CD8-positive, alpha-beta memory T cell (primary cell): ENCODE measurements around the gene METRN. TPM values are rescaled to one million over a fixed set of nuclear protein-coding genes. Genes with fewer than 3 reads are reported as not detected.

ENCODE experiments used
- CTCF ChIA-PET: fragments of 350-600 bp; sonication (Branson Sonifier 250); formaldehyde crosslinking; loops from one replicate; lab custom pipeline; 2021; ENCODE audit warnings: antibody characterized with exemption; lab: Charles Lee
- POLR2A ChIA-PET: fragments of 350-600 bp; sonication (Branson Sonifier 250); formaldehyde crosslinking; loops from one replicate; lab custom pipeline; 2021; ENCODE audit warnings: antibody characterized with exemption; lab: Charles Lee
- DNase-seq, 5 donors: peaks; one replicate each; pipeline versions ENCODE4 v3.0.0 to v3.0.0-alpha.2; 2020 to 2022; ENCODE audit warnings: mixed read lengths in 1 of 5
- H3K27ac ChIP-seq: one replicate; pipeline ENCODE4 v1.7.0; 2013; ENCODE audit warnings: low read depth, mild to moderate bottlenecking, low read length, moderate library complexity
- H3K27me3 ChIP-seq: 2 replicates; pipeline ENCODE4 v1.7.0; 2013; ENCODE audit warnings: low read length, mild to moderate bottlenecking; ENCODE audit not compliant: insufficient read depth, poor library complexity, severe bottlenecking
- H3K36me3 ChIP-seq: 2 replicates; pipeline ENCODE4 v1.7.0; 2013; ENCODE audit warnings: mild to moderate bottlenecking, low read length, moderate library complexity; ENCODE audit not compliant: insufficient read depth
- H3K4me1 ChIP-seq: 2 replicates; pipeline ENCODE4 v1.7.0; 2013; ENCODE audit warnings: mild to moderate bottlenecking, low read length, moderate library complexity; ENCODE audit not compliant: insufficient read depth
- H3K4me3 ChIP-seq: 2 replicates; pipeline ENCODE4 v1.7.0; 2013; ENCODE audit warnings: mild to moderate bottlenecking, low read length
- H3K9me3 ChIP-seq: 2 replicates; pipeline ENCODE4 v1.7.0; 2013; ENCODE audit warnings: mild to moderate bottlenecking, low read length
- H3K27ac Mint-ChIP-seq, 8 donors: one replicate each; pipeline ENCODE4 v1.8.0; 2020 to 2021; ENCODE audit warnings: mixed read lengths in 8 of 8, mild to moderate bottlenecking in 6 of 8, inconsistent platforms in 3 of 8, moderate library complexity in 3 of 8
- H3K27me3 Mint-ChIP-seq, 2 donors: one replicate each; pipeline ENCODE4 v1.8.0; 2020 to 2021; ENCODE audit warnings: mixed read lengths in 2 of 2, mild to moderate bottlenecking in 1 of 2, moderate library complexity in 1 of 2
- H3K36me3 Mint-ChIP-seq, 3 donors: one replicate each; pipeline ENCODE4 v1.8.0; 2020 to 2021; ENCODE audit warnings: mixed read lengths in 3 of 3, inconsistent platforms in 1 of 3, mild to moderate bottlenecking in 1 of 3
- H3K4me1 Mint-ChIP-seq, 3 donors: one replicate each; pipeline ENCODE4 v1.8.0; 2020 to 2021; ENCODE audit warnings: mixed read lengths in 3 of 3, inconsistent platforms in 1 of 3, mild to moderate bottlenecking in 1 of 3
- H3K4me3 Mint-ChIP-seq, 7 donors: one replicate each; pipeline ENCODE4 v1.8.0; 2020 to 2021; ENCODE audit warnings: mixed read lengths in 7 of 7, mild to moderate bottlenecking in 6 of 7, moderate library complexity in 4 of 7, inconsistent platforms in 2 of 7
- H3K9me3 Mint-ChIP-seq, 5 donors: one replicate each; pipeline ENCODE4 v1.8.0; 2020 to 2022; ENCODE audit warnings: mixed read lengths in 5 of 5, mild to moderate bottlenecking in 3 of 5, moderate library complexity in 2 of 5, inconsistent platforms in 1 of 5
- polyA plus RNA-seq: library from polyadenylated mRNA; unstranded; fragments of 300-500 nt; fragmentation: Illumina TruSeq; gene quantifications from one replicate; pipeline ENCODE4 v1.2.3, GENCODE V29; 2021
- total RNA-seq, 2 experiments: library from RNA; stranded (reverse); gene quantifications; one replicate each; pipeline ENCODE4 v1.2.3, GENCODE V29; 2021

The METRN gene
- total and polyA plus RNA-seq, 3 experiments from 2014 or later = 34.8 to 50.3 (median 38.2) TPM

DNA sequence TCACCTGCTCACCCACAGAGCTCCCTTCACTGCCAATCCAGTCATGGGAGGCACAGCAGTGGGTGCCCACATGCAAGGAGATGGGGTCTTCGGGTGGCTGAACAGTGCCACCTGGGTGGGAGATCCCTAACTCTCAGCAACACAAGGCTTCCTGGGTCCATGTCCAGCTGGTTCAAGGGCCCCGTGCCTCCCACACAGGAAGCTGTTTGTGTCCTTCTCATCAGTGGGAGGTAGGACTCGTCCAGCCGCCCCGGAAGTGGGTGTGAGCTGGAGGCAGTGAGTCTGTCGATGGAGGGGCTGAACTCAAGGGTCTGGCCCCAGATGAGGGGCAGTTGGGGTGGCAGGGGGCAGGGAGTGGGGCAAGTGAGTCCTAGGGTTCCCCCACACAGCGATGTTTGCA, 10.9 kb upstream of the METRN start:
- Mint-ChIP-seq H3K36me3 (no peaks in the 10 kb centered on the region), H3K27ac (no peak overlapping the region), H3K9me3 (no peaks in the 10 kb centered on the region), H3K4me3 (no peak overlapping the region), H3K4me1 (peaks cover 8 to 28% (median 10%) of the 10 kb centered on the region in 3 donors), H3K27me3 (peaks cover 34% of the 10 kb centered on the region in 2 donors)
- Histone ChIP-seq H3K4me1 (peaks cover 20% of the 10 kb centered on the region), H3K9me3 (no peaks in the 10 kb centered on the region), H3K27ac (no peak overlapping the region), H3K4me3 (no peak overlapping the region), H3K36me3 (no peaks in the 10 kb centered on the region), H3K27me3 (peaks cover 53% of the 10 kb centered on the region)
- CTCF ChIA-PET = interaction anchor here (1.0 kb wide), 1 partner anchor 8 kb away, joined by 4 read pairs; no protein-coding TSS in a partner anchor
- DNase-seq = no peak
- POLR2A ChIA-PET = interaction anchor here (1.1 to 1.2 kb wide), 2 partner anchors 8 to 29 kb away, joined by 3 read pairs; partner anchors contain the start of gene RHBDL1

DNA sequence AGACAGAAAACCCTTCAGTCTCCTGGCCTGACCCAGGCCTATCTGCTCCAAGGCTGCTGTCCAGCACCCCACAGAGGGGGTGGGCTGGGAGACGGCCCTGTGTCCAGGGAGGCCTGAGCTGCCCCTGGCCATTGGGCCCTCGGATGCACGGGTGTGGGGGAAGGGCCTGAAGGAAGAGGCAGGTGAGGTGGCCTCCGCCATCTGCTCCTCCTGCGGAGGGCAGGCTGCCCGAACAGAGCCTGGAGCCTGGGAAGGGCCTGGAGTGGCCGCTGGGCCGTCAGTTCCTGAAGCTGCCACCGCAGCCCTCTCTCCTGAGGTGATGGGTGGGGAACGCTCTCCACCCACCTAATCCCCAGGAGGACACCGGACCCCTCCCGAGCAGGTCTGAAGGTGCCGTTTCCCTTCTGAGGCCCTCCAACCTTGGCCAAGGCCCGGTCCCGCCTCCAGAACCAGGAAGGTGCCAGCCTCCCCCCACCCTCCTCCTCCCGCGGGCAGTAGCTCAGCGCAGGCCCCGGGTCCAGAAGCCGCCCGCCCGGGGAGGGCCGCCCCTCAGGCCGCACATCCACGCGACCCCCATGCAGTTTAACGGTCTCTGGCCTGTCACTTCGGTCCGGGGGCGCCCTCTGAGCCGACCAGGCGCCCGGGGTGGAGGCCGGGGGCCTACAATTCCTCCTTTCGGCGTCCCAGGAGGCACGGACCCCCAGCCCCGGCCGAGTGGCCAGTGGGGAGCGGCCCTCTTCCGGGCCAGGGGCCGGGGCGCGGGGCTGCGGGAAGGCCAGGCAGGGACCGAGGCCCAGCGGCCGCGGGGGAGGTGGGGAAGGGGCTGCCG, 10.2 kb upstream of the METRN start:
- H3K27ac ChIP-seq = no peak overlapping the region
- peaks cover 60% of the 10 kb centered on the region for H3K27me3 ChIP-seq
- Mint-ChIP-seq H3K27ac (no peak overlapping the region), H3K36me3 (no peaks in the 10 kb centered on the region), H3K4me3 (no peak overlapping the region), H3K27me3 (peaks cover 36 to 41% of the 10 kb centered on the region in 2 donors), H3K9me3 (no peaks in the 10 kb centered on the region), H3K4me1 (peaks cover under 1 to 21% (median 6%) of the 10 kb centered on the region in 3 donors)
- no peaks in the 10 kb centered on the region for H3K9me3 ChIP-seq
- no peaks in the 10 kb centered on the region for H3K36me3 ChIP-seq
- POLR2A ChIA-PET = interaction anchor here (1.1 to 1.2 kb wide), 2 partner anchors 9 to 30 kb away, joined by 3 read pairs; partner anchors contain the start of gene RHBDL1
- peaks cover 12% of the 10 kb centered on the region for H3K4me1 ChIP-seq
- DNase-seq = no peak
- CTCF ChIA-PET = interaction anchor here (1.0 kb wide), 1 partner anchor 7 kb away, joined by 4 read pairs; no protein-coding TSS in a partner anchor
- H3K4me3 ChIP-seq = no peak overlapping the region

DNA sequence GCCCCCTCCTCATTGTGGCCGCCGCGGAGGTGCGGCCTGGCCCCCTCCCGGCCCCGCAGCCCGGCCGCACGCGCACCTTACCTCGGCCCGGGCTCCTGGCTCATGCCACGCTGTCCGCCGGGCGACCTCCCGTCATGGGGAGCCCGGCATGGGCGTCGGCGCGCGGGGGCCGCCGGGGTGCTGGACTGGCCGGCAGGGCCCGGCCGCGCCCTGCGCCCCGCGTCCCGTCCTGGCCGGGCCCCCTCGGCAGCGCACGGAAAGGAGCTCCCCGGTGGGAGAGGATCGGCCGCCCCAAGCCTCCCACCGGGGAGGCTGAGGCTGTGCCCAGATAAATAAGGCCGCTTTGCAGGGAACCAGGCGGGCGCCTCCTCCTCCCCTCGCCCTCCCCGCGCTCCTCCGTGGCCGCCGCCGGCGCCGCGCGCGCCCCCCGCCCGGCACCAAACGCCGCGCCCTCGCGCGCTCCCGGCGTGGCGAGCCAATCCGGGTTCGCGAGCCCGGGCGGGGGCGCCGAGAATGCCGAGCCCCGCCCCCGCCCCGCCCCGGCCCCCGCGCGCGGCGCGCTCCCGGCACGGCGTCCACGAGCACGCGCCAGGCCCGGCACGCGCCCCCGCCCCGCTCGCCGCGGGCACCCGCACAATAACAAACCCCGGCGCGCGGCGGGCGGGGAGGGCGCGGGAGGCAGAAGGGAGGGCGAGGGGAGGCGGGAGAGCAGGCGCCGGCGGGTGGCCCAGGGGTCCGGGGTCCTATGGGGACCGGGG, 9.3 kb upstream of the METRN start, which contains the start of gene FBXL16:
TSS of gene FBXL16 (minus strand) at position 371 of the 758 bp plus-strand sequence. CDS start 8,396 bp downstream, outside the sequence.
- Histone ChIP-seq H3K27me3 (peaks cover 69% of the 10 kb centered on the region), H3K9me3 (no peaks in the 10 kb centered on the region), H3K4me3 (no peak within 1 kb of the TSS), H3K36me3 (no peaks in the 10 kb centered on the region), H3K4me1 (peaks cover 5% of the 10 kb centered on the region), H3K27ac (no peak within 1 kb of the TSS)
- Mint-ChIP-seq H3K4me1 (peaks cover 0 to 17% (median 4%) of the 10 kb centered on the region in 3 donors), H3K27ac (no peak within 1 kb of the TSS), H3K4me3 (peak within 1 kb of the TSS in 3 of 7 donors; percentile 29 to 81 (median 41)), H3K27me3 (peaks cover 36 to 47% of the 10 kb centered on the region in 2 donors), H3K9me3 (no peaks in the 10 kb centered on the region), H3K36me3 (no peaks in the 10 kb centered on the region)
- no peak for DNase-seq
- ChIA-PET POLR2A (no interaction called here), CTCF (interaction anchor here (22.8 kb wide), 1 partner anchor 31 kb away, joined by 332 read pairs; the partner anchor contains the start of genes CIAO3 and HAGHL)

DNA sequence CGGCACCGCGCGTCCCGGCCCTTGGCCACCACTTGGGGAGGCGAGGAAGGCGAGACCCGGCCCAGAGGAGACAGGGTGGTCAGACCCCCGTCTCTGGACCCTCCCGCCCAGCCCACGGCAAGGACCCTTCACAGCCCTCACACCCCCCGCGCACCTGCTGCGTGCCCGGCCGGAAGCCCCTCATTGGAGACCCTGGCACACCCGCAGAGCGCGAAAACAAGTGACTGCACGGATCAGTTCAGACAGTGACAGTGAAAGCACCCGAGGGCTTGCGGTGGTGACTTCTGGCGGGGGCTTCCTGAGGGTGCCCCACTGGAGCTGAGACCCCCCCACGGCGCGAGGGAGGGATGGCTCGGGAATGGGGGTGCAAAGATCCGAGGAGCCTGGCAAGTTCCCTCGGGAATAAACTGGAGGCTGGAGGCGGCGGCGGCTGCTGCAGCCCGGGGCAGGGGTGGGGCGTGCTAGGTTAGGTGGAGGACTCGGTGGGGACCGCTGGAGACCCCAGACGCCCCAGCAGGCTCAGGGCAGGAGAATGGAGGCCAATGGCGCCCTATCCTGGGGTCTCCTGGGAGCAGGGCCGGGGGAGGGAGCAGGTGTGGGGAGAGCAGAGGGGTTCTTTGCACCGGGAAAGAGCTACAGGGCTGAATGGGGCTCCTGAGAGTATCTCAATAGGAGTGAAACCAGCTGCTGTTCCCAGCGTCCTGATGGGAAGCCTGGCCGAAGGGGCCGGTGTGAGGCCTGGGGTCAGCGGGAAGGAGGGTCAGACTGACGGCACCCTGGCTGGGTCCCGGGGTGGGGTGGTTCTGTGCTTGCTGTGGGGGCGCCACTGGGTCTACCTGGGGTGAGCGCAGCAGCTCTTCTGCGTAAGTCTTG, 8.5 kb upstream of the METRN start:
- Histone ChIP-seq H3K27ac (no peak overlapping the region), H3K9me3 (no peaks in the 10 kb centered on the region), H3K4me1 (no peaks in the 10 kb centered on the region), H3K4me3 (no peak overlapping the region), H3K27me3 (peaks cover 70% of the 10 kb centered on the region), H3K36me3 (no peaks in the 10 kb centered on the region)
- no peak for DNase-seq
- Mint-ChIP-seq H3K36me3 (no peaks in the 10 kb centered on the region), H3K27ac (no peak overlapping the region), H3K27me3 (peaks cover 36 to 51% of the 10 kb centered on the region in 2 donors), H3K4me1 (peaks cover 0 to 13% (median 4%) of the 10 kb centered on the region in 3 donors), H3K4me3 (peak overlapping the region in 3 of 7 donors; percentile 29 to 81 (median 41)), H3K9me3 (no peaks in the 10 kb centered on the region)
- CTCF ChIA-PET = interaction anchor here (2.3 to 22.8 kb wide), 2 partner anchors 15 to 30 kb away, joined by 11 to 332 read pairs; partner anchors contain the start of genes ANTKMT, CIAO3 and HAGHL
- POLR2A ChIA-PET = no interaction called here

DNA sequence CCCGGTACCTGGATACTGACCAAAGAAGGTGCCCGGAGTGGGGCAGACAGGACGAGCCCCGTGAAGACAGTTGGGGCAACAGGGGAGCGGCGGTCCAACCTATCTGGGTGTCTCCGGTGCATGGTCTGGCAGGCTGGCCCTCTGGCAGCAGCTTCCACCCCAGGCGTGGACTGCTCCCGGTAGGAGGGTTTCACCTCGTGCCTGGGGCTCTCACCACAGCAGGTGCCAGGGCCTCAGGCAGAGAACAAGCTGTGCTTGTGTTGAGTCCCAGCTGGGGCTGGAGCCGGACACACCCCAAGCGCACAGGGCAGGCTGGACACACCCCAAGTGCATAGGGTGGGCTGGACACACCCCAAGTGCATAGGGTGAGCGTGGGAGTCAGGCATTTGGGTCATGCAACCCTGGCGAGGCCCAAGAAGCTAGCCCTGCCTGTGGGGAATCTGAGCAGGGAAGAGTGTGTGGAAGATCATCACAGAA, 7.8 kb upstream of the METRN start:
- H3K9me3 ChIP-seq = no peaks in the 10 kb centered on the region
- Mint-ChIP-seq H3K36me3 (no peaks in the 10 kb centered on the region), H3K9me3 (no peaks in the 10 kb centered on the region), H3K4me3 (no peak overlapping the region), H3K4me1 (peaks cover 0 to 13% (median 4%) of the 10 kb centered on the region in 3 donors), H3K27me3 (peaks cover 36 to 51% of the 10 kb centered on the region in 2 donors), H3K27ac (no peak overlapping the region)
- H3K27ac ChIP-seq = no peak overlapping the region
- no peak overlapping the region for H3K4me3 ChIP-seq
- DNase-seq = no peak
- H3K36me3 ChIP-seq = no peaks in the 10 kb centered on the region
- H3K27me3 ChIP-seq = peaks cover 64% of the 10 kb centered on the region
- no peaks in the 10 kb centered on the region for H3K4me1 ChIP-seq
- ChIA-PET CTCF (interaction anchor here (2.3 to 22.8 kb wide), 2 partner anchors 14 to 29 kb away, joined by 11 to 332 read pairs; partner anchors contain the start of genes ANTKMT, CIAO3 and HAGHL), POLR2A (interaction anchor here (0.9 kb wide), 1 partner anchor 12 kb away, joined by 4 read pairs; no protein-coding TSS in a partner anchor)

DNA sequence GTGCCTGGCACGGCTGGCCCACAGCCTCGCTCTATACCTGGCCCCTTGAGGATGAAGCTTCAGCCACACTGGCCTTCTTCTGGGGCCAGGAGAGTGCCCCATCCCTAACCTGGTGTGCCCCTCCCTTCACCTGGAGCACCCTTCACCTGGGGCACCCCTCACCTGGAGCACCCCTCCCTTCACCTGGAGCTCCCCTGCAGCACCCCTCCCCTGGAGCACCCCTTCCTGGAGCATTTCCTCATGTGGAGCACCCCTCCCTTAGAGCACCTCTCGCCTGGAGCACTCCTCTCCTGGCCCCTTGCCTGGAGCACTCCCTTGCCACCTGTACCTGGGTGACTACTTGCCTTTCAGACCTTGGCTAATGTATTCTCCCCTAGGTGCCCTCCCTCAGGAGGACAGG, 6.9 kb upstream of the METRN start:
- DNase-seq = no peak
- Mint-ChIP-seq H3K27ac (no peak overlapping the region), H3K4me1 (peaks cover 1 to 13% (median 4%) of the 10 kb centered on the region in 3 donors), H3K27me3 (peaks cover 28 to 46% of the 10 kb centered on the region in 2 donors), H3K36me3 (no peaks in the 10 kb centered on the region), H3K9me3 (no peaks in the 10 kb centered on the region), H3K4me3 (peak overlapping the region in 3 of 7 donors; percentile 33 to 47 (median 44))
- ChIA-PET POLR2A (no interaction called here), CTCF (interaction anchor here (2.3 to 22.8 kb wide), 2 partner anchors 13 to 28 kb away, joined by 11 to 332 read pairs; partner anchors contain the start of genes ANTKMT, CIAO3 and HAGHL)
- Histone ChIP-seq H3K9me3 (no peaks in the 10 kb centered on the region), H3K27ac (no peak overlapping the region), H3K36me3 (no peaks in the 10 kb centered on the region), H3K27me3 (peaks cover 56% of the 10 kb centered on the region), H3K4me3 (no peak overlapping the region), H3K4me1 (no peaks in the 10 kb centered on the region)
